ENCODE measurements around the gene DAAM1. TPM values are rescaled to one million over a fixed set of nuclear protein-coding genes. Genes with fewer than 3 reads are reported as not detected.
A peak's percentile ranks its signal among the peaks of the same experiment; 100 is the strongest.

Gene DAAM1
- total RNA-seq, 4 donors from 2014 or later, result 40.0 to 86.7 (median 57.6) TPM

DNA sequence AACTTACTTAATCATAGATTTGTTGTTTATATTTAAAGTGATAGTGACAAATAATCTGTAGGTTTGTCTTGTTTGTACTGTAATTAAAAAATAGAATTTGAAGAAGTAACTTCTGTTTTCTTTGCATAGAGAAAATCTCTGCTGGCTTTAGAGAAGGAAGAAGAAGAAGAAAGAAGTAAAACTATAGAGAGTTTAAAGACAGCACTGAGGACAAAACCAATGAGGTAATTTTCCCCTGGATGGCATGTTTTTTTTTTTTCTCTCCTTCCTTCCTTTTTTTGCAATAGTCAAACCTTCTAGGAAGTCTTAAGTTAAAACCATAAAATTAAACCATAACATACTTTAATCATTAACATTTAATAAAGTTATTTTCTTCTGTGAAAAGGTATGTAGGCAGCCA is 131.9 kb downstream of the DAAM1 start:
- Histone ChIP-seq H3K27ac (peak overlapping the region in 3 of 4 donors; percentile 28 to 89 (median 81)), H3K36me3 (peaks cover 0 to 5% (median 0%) of the 10 kb centered on the region in 3 donors), H3K4me1 (peaks cover 0 to 71% (median 32%) of the 10 kb centered on the region in 4 donors), H3K4me3 (no peak overlapping the region), H3K27me3 (no peaks in the 10 kb centered on the region), H3K9me3 (no peaks in the 10 kb centered on the region)
- DNase-seq (ENCODE audit: low spot score in 2 of 2), result no peak
- no peak for TF ChIP-seq POLR2A (IDR thresholded peaks at IDR 0.05)
- TF ChIP-seq EP300 (IDR thresholded peaks at IDR 0.05), result no peak
- TF ChIP-seq, protein P1, sequence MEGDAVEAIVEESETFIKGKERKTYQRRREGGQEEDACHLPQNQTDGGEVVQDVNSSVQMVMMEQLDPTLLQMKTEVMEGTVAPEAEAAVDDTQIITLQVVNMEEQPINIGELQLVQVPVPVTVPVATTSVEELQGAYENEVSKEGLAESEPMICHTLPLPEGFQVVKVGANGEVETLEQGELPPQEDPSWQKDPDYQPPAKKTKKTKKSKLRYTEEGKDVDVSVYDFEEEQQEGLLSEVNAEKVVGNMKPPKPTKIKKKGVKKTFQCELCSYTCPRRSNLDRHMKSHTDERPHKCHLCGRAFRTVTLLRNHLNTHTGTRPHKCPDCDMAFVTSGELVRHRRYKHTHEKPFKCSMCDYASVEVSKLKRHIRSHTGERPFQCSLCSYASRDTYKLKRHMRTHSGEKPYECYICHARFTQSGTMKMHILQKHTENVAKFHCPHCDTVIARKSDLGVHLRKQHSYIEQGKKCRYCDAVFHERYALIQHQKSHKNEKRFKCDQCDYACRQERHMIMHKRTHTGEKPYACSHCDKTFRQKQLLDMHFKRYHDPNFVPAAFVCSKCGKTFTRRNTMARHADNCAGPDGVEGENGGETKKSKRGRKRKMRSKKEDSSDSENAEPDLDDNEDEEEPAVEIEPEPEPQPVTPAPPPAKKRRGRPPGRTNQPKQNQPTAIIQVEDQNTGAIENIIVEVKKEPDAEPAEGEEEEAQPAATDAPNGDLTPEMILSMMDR (IDR thresholded peaks at IDR 0.05), result no peak

DNA sequence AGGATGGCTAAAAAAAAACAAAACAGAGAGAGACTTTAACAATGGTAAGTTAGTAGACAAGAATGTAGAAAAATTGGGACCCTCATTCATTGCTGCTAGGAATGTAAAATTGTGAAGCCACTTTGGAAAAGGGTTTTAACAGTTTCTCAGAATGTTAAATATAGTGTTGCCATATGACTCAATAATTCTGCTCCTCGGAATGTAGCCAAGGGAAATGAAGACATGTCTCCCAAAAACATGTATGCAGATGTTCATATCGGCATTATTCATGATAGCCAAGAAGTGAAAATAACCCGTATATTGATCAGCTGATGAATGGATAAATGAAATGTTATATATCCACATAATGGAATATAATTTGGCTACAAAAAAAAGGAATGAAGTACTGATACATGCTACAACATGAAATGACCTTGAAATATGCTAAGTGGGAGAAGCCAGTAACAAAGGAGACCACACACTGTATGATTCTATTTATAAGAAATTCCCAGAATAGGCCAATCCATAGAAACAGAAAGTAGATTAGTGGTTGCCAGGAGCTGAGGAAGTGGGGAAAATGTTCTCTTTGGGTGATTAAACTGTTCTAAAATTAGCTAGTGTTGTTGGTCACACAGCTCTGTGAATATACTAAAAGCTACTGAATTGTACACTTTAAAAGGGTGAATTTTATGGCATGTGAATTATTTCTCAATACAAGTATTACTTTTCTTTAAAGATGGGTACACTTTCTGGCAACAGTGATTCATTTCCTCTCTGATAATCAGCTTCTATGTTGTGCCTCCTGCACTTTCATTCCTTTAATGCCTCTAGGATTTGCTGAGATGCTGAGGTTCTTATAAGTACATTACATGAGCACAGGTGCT is 132.5 kb downstream of the DAAM1 start:
- H3K4me1 ChIP-seq, result peaks cover 0 to 68% (median 31%) of the 10 kb centered on the region in 4 donors
- H3K4me3 ChIP-seq, result no peak overlapping the region
- DNase-seq (ENCODE audit: low spot score in 2 of 2), result no peak
- H3K27ac ChIP-seq, result peak overlapping the region; percentile 28 to 89 (median 57)
- TF ChIP-seq POLR2A (IDR thresholded peaks at IDR 0.05), result no peak
- TF ChIP-seq EP300 (IDR thresholded peaks at IDR 0.05), result peak in 1 of 2 donors; percentile 66
- TF ChIP-seq, protein P1 (IDR thresholded peaks at IDR 0.05), result no peak
- H3K36me3 ChIP-seq, result peaks cover 0 to 10% (median 0%) of the 10 kb centered on the region in 3 donors
- WGBS, 2 donors, result 13 to 20% methylated on average over 3 of the region's 3 CpGs
- no peaks in the 10 kb centered on the region for H3K9me3 ChIP-seq
- no peaks in the 10 kb centered on the region for H3K27me3 ChIP-seq

GRCh38 chr14:59321626-59321949 is 133.1 kb downstream of the DAAM1 start:
- TF ChIP-seq, protein P1 (IDR thresholded peaks at IDR 0.05), result no peak
- TF ChIP-seq POLR2A (IDR thresholded peaks at IDR 0.05) (no peak), EP300 (IDR thresholded peaks at IDR 0.05) (no peak)
- Histone ChIP-seq H3K36me3 (peaks cover 0 to 16% (median 0%) of the 10 kb centered on the region in 3 donors), H3K4me1 (peaks cover 0 to 62% (median 28%) of the 10 kb centered on the region in 4 donors), H3K27ac (peak overlapping the region; percentile 28 to 89 (median 57)), H3K27me3 (no peaks in the 10 kb centered on the region), H3K4me3 (no peak overlapping the region), H3K9me3 (no peaks in the 10 kb centered on the region)
- WGBS, 2 donors, result 59 to 62% methylated on average over 3 of the region's 3 CpGs
- DNase-seq (ENCODE audit: low spot score in 2 of 2), result no peak

GRCh38 chr14:59325906-59326305 is 137.4 kb downstream of the DAAM1 start:
- Histone ChIP-seq H3K4me1 (peaks cover 0 to 18% (median 11%) of the 10 kb centered on the region in 4 donors), H3K36me3 (peaks cover 0 to 30% (median 0%) of the 10 kb centered on the region in 3 donors), H3K4me3 (no peak overlapping the region), H3K27me3 (no peaks in the 10 kb centered on the region), H3K27ac (no peak overlapping the region), H3K9me3 (no peaks in the 10 kb centered on the region)
- DNase-seq (ENCODE audit: low spot score in 2 of 2), result peak in 1 of 2 donors; percentile 33
- 61 to 84% methylated on average over 2 of the region's 2 CpGs for WGBS, 2 donors
- peak in 1 of 2 donors; percentile 35 for TF ChIP-seq EP300 (IDR thresholded peaks at IDR 0.05)
- TF ChIP-seq POLR2A (IDR thresholded peaks at IDR 0.05), result no peak
- TF ChIP-seq, protein P1 (IDR thresholded peaks at IDR 0.05), result no peak

GRCh38 chr14:59328454-59328853 is 140.0 kb downstream of the DAAM1 start:
- H3K9me3 ChIP-seq, result no peaks in the 10 kb centered on the region
- no peak overlapping the region for H3K4me3 ChIP-seq
- H3K4me1 ChIP-seq, result peaks cover 0 to 11% (median 6%) of the 10 kb centered on the region in 4 donors
- H3K27me3 ChIP-seq, result no peaks in the 10 kb centered on the region
- WGBS, 2 donors, result 90 to 91% methylated on average over 4 of the region's 4 CpGs
- TF ChIP-seq EP300 (IDR thresholded peaks at IDR 0.05), result no peak
- no peak for TF ChIP-seq POLR2A (IDR thresholded peaks at IDR 0.05)
- TF ChIP-seq, protein P1 (IDR thresholded peaks at IDR 0.05), result no peak
- no peak overlapping the region for H3K27ac ChIP-seq
- DNase-seq (ENCODE audit: low spot score in 2 of 2), result no peak
- peaks cover 0 to 41% (median 3%) of the 10 kb centered on the region in 3 donors for H3K36me3 ChIP-seq
